GM12892 (cell line): Measurements from ENCODE around the gene CPPED1.

Source experiments
- POLR2A ChIP-seq: IDR thresholded peaks from 2 replicates; pipeline ENCODE4 v1.6.1; 2011; ENCODE audit warnings: low read depth, low read length, control low read depth
- TAF1 ChIP-seq: IDR thresholded peaks from 2 replicates; pipeline ENCODE4 v1.6.1; 2011; ENCODE audit warnings: low read depth, mild to moderate bottlenecking, control low read depth, low read length, borderline replicate concordance

DNA sequence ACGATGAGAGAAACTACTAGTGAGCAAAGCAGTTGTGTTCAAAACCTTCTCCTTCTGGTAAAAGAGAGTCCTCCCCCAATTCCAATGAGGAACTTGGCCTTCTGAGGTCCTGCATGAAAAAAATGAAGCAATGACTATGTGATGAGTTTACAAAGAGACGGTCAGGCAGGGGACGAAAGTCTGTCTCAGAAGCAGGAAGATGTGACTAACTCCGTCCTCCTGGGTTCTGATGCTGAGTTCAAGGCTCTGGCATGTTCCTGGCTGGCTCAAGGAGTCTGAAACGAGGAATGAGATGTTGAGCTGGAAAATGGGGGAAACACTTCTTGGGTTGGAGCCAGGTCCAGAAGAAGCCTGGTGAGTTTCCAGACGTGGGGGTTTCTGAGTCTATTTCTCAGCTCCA, 129.6 kb downstream of the CPPED1 start:
- TF ChIP-seq POLR2A: no peak
- TF ChIP-seq TAF1: no peak
